ENCODE results near the gene HIVEP3.

HIVEP3 gene

DNA sequence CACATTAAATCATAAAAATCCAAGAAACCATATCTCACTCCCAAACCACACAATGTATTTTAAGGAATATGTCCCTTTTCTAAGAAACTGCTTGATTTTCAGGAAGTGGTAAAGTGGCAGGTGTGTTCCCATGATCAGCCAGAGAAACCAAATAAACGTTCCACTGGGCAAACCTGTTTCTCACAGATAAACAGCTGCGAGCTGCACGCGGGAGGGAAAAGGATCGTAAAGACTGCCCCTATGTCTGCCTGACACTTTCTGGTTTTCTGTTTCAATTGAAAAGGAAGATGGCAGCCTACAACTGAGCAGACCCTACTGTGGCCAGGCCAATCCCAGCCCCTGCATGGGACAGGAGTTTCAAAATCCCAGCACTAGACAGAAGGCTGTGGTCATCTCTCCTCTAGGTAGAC is 36.6 kb downstream of the HIVEP3 start:
- TF ChIP-seq, protein P1, sequence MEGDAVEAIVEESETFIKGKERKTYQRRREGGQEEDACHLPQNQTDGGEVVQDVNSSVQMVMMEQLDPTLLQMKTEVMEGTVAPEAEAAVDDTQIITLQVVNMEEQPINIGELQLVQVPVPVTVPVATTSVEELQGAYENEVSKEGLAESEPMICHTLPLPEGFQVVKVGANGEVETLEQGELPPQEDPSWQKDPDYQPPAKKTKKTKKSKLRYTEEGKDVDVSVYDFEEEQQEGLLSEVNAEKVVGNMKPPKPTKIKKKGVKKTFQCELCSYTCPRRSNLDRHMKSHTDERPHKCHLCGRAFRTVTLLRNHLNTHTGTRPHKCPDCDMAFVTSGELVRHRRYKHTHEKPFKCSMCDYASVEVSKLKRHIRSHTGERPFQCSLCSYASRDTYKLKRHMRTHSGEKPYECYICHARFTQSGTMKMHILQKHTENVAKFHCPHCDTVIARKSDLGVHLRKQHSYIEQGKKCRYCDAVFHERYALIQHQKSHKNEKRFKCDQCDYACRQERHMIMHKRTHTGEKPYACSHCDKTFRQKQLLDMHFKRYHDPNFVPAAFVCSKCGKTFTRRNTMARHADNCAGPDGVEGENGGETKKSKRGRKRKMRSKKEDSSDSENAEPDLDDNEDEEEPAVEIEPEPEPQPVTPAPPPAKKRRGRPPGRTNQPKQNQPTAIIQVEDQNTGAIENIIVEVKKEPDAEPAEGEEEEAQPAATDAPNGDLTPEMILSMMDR (conservative IDR thresholded peaks at IDR 0.05; ENCODE audit: low read depth, low read length) = no peak
- H3K4me3 ChIP-seq (ENCODE audit: low read length) = no peak overlapping the region
- no peak for DNase-seq (ENCODE audit: low read depth)

DNA sequence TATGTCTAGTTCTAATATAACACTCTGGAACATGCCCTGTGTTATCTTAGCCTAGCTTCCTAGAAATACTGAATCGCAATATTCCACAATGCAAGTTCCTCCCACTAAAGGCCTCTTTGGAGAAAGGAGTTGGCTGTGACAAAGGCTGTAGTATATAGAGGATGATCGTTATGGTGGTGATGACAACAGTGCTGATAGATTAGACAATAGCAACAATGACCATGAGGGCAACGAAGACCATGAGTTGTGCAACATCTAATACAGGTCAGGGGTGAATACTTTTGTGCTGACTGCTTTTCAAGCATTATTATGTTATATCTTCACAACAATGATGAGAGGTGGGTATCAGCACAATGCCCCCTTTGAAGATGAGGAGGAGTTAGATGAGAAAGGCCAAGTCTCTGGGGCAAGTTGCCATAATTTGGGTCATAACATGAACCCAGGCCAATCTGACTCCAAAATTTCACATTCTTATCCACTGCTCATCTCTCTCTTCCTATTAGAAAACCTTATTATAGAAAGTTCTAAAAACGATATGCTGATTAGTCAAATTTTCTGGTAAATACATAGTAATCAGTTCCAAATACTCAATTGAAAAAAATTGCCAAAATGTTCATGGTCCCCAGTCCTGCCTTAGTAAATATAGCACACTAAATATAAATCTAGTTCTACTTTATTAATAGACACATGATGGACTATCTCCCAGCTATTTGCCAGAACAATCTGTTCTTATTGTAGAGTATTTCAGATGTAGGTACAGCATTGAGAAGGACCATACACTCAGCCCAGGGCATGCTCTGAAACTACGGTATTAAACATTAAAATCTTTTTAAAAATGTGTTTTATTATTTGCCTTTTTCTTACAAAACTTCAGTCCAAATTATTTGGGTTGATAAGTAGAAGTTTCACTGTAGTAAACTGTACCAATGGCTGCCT is 37.5 kb downstream of the HIVEP3 start:
- TF ChIP-seq, protein P1 (conservative IDR thresholded peaks at IDR 0.05; ENCODE audit: low read depth, low read length) = no peak
- no peak overlapping the region for H3K4me3 ChIP-seq (ENCODE audit: low read length)
- no peak for DNase-seq (ENCODE audit: low read depth)

DNA sequence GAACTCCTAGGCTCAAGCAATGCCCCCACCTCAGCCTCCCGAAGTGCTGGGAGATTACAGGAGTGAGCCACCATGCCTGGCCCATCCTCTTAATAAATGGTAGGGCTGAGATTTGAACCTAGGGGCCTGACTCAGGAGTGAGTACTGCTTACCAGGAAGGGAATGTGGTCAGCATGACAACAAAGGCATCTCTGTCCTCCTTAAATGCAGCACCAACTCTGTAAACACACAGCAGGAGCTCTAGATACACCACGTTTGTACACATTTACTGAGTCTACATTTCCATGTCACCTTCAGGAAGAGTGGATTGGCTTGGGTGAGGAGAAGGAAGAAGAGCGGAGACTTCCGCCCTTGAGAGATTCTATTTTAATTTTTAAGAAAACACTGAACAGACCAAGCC is 38.5 kb downstream of the HIVEP3 start:
- no peak overlapping the region for H3K4me3 ChIP-seq (ENCODE audit: low read length)
- no peak for DNase-seq (ENCODE audit: low read depth)
- TF ChIP-seq, protein P1 (conservative IDR thresholded peaks at IDR 0.05; ENCODE audit: low read depth, low read length) = no peak

DNA sequence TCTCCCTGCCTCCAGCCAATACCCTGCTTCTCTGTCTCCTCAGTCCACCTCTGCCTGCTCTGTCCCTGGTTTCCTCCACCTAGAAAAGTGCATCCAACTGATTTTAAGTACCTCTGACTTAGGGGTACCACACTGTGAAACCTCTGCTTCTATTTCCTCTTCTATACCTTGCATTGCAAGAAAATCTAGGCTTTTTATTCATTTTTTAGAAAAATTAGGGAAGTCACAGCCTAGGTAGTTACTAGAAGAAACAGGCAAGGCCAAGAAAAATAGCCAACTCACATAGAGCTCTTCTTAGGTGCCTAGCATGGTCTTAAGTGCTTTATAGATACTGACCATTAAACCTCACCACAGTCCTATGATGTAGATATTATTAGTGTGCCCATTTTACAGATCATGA is 39.1 kb downstream of the HIVEP3 start:
- H3K4me3 ChIP-seq (ENCODE audit: low read length) = no peak overlapping the region
- TF ChIP-seq, protein P1 (conservative IDR thresholded peaks at IDR 0.05; ENCODE audit: low read depth, low read length) = no peak
- DNase-seq (ENCODE audit: low read depth) = no peak

DNA sequence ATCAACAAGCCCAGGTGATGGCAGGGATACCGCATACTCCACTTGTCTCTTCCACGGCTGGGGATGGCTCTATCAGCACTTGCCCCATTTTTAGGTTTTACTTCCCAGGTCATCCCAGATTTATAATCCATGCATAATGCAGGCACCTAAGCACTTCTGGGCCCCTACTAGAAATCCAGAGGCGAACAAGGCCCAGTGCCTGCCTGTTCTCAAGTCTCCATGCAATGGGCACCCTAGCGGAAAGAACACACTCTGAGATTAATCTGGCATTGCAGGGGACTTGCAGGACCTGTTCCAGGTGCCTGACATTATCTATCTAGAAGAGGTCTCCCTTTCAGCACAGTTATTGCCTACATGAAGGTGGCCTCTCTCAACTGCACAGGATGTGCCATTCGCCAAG is 39.8 kb downstream of the HIVEP3 start:
- no peak for DNase-seq (ENCODE audit: low read depth)

DNA sequence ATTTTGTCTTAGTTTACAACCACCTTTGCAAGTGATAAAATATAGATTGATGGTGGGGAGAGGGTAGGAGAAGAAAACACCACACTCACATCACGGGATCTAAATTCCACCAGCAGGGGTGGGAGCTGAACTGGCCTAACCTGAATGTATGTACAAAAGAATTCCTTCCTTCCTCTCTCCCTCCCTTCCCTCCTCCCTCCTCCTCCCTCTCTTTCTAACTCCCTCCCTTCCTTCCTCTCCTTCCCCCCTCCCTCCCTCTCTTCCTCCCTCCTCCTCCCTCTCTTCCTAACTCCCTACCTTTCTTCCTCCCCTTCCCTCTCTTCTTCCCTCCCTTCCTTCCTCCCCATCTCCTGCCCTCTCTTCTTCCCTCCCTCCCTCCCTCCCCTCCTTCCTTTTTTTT is 40.2 kb downstream of the HIVEP3 start:
- no peak overlapping the region for H3K4me3 ChIP-seq (ENCODE audit: low read length)
- TF ChIP-seq, protein P1 (conservative IDR thresholded peaks at IDR 0.05; ENCODE audit: low read depth, low read length) = no peak
- no peak for DNase-seq (ENCODE audit: low read depth)

More for the DNA sequence above, 39.8 kb downstream of the HIVEP3 start:
- no peak overlapping the region for H3K4me3 ChIP-seq (ENCODE audit: low read length)
- TF ChIP-seq, protein P1 (conservative IDR thresholded peaks at IDR 0.05; ENCODE audit: low read depth, low read length) = no peak

Measured in retinal pigment epithelial cell (primary cell).